Kidney glomerular epithelial cell (primary cell): ENCODE results near the gene MAGEA10.
"Not testable (repeated sequence)": the region's sequence is repeated elsewhere in the genome, so short reads cannot be mapped to it uniquely, and the experiment has no call there.

Experiments
- DNase-seq: peaks from one replicate; lab custom pipeline; 2025; lab: John Stamatoyannopoulos, UW

Gene MAGEA10

DNA sequence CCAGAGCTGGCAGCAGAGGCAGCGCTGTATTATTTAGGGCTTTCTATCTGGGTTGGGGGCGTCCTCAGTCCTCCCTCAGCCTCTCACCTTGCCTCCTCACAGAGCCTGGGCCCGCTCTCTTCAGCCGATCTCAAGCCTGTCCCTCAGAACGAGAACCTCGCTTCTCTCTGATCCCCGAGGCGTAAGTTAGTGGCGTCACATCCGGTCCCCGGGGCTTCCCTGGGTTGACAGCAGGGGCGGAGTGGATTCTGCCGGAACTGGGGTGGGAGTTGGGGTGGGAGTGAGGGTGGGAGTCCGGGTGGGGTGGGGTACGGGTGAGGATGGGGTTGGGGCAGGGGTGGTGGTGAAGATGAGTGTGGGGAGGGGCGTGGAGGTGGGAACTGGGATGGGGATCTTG is at the start of gene MAGEA10:
Gene MAGEA10 (minus strand): TSS at position 190 of the 397 bp plus-strand sequence. CDS start 2,957 bp downstream, outside the sequence.
- no peak for DNase-seq

DNA sequence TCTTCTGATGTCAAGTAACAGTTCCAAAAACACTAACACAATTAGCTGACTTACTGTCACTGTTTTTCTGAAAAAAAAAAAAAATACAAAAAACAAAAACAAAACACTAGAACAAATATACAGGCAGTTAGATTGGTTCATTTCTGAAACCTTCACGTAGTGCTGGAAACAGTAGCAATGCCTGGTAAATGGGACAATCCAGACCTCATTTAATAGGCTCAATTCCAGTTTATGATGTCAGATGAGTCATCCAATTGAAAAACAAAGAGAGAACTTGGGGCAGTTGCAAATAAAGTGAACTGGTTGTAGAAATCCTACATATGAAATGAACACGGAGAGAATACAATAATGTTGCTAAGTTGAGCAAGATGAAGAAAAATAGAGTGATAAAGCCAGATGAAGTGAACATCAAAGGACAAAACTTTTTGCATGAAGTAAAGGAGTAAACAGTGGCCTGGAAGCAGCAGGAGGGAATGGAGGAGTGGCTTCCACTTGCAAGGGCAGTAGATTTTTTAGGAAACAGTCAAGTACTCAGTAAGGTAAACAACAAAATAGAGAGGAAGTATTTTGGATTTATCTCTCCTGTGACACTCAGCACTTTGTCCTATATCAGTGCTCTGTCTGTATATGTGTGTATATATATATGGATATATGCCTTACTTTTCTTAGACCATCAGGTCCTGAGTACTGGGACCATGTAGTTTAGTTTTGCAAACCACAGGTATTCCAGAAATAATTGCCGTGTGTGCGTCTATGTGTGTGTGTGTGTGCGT is 39.3 kb upstream of the MAGEA10 start:
- no peak for DNase-seq

DNA sequence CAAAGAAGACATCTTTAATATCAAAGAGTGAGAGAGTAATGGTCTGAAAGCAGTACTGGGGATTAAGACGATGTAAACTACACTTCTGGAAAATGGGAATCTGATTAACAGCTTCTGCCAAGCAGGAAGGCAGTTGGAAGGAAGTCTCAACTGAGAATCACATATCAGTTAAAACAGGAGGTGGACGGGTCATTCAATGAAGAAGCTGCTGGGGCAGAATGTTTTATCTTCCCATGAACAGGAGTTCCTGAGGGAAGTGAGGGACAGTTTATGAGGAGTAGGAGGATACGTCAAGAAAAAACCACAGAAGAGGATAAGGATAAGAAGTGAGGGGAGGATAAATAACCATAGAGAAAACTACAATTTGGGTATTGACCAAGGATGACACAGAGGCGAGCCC is 38.7 kb upstream of the MAGEA10 start:
- no peak for DNase-seq

DNA sequence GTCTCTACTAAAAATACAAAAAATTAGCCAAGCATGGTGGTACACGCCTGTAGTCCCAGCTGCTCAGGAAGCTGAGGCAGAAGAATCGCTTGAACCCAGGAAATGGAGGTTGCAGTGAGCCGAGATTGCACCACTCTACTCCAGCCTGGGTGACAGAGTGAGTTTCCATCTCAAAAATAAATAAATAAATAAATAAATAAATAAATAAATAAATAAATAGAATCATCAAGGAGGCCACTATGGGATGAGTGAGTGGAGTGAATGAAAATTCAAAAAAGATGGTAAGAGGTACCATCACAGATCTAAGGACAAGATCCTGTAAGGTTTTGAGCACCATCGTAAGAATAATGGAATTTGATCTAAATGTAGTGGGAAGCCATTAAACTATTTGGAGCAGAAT is 37.5 kb upstream of the MAGEA10 start:
- not testable (repeated sequence) for DNase-seq

DNA sequence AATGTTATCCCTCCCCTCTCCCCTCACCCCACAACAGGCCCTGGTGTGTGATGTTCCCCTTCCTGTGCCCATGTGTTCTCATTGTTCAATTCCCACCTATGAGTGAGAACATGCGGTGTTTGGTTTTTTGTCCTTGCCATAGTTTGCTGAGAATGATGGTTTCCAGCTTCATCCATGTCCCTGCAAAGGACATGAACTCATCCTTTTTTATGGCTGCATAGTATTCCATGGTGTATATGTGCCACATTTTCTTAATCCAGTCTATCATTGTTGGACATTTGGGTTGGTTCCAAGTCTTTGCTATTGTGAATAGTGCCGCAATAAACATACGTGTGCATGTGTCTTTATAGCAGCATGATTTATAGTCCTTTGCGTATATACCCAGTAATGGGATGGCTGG is 35.5 kb upstream of the MAGEA10 start:
- DNase-seq, result not testable (repeated sequence)

DNA sequence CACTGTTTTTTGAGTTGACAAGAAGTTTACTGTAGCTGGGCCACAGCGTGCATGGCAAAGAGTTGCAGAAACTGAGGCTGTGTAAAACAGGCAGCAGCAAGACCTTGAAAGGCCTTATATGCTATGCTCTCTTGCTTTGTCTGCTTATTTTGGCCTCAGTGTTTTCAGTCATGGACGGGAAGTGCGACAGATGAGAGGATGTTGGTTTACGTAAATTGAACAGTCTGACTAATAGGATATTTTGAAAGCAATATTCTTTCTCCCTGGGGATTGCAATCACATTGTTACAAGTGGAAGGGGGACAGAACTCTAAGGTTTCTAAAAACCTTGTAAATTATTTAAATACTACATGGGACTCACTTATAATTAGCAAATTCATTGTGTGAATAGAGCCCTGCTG is 32.2 kb upstream of the MAGEA10 start:
- DNase-seq, result no peak

DNA sequence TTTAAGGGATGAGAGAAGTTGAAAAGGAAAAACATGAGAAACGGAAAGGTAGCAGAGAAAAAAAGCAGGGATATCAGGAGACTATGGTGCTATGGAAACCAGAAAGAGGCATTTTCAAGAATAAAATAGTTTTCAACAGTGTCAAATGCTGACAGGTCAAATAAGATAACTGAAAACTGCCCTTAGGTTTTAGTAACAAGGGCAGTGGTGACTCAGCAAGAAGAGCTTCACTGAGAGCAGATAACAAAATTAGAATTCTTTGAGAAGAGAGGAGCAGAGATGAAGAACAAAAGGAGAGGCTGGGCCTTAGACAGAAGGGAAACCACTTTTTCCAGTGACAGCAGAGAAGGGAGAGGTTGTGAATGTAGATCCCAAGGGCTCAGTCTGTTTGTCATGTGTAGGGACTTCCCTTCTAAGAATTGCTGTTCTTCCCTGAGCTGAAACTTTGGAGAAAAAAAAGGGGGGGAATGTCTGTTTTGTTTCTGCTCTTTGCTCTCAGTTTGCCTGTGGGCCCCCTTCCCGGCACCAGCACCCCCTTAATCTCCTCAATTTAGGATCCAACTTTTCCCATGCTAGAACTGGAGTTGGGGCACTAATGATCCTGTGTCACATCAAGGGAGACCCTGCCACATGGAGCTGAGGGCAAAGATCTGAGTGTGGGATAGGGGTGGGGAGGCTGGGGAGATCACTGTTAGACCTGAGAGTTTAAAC is 26.8 kb upstream of the MAGEA10 start:
- no peak for DNase-seq

DNA sequence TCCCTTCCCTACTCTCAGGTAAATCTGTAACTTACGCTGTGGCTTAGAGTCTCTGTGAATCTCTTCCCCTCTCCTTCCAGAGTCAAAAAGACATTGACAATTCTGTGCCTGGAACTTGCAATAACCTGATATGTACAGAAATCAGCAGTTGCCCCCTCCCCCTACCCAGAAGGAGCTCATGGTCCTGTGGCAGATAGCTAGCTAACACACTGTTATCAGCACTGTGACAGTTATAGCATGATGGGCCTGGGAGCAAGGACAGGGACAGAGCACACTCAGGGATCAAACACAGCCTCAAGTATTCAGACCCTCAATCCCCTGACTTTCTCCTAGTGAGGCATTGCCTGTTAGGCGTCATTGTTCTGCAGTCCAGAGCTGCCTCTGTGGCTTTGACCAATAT is 18.7 kb upstream of the MAGEA10 start:
- no peak for DNase-seq

DNA sequence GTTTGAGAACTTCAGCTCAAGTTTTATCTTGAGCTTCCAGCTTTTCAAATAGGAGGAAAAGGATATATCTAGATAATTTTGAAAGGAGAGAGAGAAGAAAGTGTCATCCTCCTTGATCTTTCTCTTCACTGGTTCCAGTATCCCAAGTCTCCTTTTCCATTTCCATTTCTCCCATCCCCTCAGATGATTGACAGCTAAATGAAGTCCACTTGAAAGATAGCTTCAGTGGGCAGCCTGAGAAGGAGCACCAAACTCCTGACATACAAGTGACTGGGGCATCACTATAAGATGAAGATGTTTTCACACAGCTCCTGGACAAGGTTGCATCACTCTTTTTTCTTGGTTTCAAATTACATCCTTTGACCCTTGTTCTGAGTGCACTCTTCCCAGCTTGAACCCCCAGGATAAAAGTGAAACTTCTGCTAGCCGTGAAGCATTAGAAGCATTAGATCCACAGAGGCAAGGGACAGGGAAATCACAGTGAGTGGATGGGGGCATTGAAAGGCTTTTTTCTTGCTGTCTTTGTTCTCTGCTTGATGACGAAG is 17.5 kb upstream of the MAGEA10 start:
- no peak for DNase-seq

DNA sequence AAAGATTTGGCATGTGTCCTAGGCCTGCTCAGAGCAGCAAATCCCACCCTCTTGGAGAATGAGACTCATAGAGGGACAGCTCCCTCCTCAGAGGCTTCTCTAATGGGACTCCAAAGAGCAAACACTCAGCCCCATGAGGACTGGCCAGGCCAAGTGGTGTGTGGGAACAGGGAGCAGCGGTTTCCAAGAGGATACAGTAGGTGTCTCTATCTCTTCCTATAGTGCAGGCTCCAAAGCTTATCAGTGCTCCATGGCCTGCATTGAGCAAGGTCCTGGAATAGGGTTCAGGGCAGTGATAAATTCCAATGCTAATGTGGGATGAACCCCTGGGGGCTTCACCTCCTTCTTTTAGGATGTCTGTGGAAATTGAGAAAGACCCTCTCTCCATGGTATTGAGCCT is 15.7 kb upstream of the MAGEA10 start:
- DNase-seq, result no peak

DNA sequence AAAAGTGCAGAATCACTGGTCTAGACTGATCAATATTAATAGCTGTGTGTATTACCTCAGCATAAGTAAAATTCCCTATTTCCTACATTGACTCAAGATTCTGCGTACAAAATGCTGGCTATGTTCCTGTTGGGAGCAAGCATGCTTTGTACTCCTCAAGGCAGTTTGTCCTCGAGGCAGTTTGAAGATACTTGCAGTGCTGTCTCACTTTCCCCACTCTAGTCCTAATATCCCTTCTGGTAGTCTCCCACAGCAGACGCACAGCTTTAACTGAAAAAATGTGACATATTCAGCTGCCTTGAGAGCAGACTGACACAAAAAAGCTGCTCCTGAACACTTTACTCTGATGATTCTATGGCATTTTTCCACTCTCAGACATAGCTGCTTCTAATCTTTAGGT is 12.9 kb upstream of the MAGEA10 start:
- no peak for DNase-seq

DNA sequence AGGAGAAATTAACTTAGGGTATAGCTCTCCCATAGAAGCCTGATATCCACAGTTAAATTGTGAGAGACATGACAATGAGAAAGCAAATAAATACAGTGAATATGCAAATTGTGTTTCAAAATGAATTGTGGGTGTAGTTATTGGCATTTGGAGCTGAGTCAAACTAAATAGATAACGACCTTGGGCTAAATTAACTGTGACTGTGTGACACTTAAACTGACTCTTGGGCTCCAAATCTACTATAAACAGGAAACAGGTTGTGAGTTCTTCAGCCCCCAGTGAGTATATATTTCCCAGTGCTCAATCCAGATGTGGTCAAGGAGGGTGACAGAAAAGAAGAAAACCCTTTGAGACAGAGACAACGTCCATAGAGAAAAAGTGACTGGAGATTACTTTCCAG is 11.3 kb upstream of the MAGEA10 start:
- DNase-seq, result no peak

DNA sequence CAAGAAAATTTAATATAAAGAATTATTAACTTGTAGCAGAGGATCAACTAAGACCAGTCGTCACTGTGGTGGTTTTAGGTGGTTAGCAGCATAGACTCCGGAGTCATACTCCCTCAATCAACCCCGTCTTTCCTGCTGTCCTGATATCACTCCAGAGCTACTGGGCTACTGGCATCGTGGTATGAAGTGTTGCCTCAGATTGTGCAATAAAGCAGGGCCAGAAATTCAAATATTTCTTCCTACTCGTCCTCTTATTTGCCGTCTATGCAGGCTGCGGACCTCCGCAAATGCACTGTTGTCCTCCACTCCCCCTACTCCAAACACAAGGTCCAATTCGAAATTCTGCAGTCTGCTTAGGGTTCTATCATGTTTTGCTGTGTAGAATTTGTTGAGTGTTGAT is 1.2 kb upstream of the MAGEA10 start:
- DNase-seq, result no peak

DNA sequence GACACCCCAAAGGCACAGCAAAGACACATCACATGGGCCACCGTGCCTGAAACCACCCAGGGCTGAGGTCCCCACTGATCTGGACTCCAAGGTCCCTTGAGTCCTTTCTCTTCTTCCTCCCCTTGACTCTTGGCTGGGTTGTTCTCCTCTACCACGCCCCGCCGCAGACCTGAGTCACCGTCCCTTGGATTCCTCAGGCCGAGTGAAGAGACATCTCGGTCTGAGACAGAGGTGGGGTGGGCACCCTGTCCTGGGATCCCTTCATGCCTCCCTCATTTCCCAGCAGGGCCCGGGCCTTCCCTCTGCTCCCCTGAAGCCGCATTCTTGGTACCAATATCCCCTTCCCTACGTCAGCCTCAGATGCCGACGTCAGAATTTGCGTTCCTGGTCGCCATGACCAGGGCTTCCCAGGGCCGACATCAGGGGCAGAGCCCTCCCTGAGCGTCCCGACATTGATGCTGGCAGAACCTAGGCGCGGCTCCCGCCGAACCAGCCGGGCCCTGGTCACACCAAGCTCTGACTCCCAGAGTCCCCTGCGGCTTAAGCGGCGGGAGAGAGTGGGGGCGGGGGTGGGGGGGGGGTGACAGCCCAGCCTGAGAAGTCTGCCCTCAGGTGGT is 498 bp downstream of the MAGEA10 start:
- DNase-seq, result no peak

DNA sequence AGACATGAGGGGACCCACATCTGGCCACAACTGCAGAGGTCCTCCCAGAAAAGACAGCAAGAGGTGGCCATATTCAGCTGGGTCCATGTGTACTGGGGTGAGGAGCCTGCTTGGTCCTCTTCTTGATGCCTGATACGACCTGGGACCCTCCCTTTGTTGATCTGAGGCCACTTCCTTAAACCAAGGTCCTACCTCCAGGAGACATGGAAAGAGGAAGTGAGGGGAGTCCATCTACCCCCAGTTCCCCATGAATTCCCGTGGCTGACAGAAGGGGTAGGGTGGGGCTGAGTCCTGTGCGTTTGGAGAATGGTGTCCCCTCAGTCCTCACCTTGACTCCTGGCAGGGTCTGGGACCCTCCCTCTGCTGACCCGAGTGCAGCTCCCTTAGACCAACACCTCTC is 2.1 kb downstream of the MAGEA10 start:
- DNase-seq, result no peak

DNA sequence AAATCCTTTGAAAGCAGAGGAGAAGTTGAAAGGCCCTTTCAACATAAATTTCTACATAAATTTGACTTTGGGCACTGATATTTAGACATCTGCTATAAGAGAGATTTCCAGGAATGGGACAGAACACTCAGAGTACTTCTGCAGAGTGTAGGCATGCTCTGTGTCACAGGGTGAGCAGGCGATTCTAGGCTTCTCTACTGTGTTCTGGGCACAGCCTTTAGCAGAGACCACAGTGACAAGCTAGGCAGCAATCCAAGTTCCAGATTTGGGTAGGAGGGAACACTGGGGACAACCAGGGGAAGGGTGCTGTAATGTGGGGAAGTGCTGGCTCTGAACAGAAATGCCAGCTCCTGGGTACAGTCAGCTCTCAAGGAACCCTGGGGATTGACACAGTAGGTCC is 6.9 kb downstream of the MAGEA10 start:
- DNase-seq, result no peak

DNA sequence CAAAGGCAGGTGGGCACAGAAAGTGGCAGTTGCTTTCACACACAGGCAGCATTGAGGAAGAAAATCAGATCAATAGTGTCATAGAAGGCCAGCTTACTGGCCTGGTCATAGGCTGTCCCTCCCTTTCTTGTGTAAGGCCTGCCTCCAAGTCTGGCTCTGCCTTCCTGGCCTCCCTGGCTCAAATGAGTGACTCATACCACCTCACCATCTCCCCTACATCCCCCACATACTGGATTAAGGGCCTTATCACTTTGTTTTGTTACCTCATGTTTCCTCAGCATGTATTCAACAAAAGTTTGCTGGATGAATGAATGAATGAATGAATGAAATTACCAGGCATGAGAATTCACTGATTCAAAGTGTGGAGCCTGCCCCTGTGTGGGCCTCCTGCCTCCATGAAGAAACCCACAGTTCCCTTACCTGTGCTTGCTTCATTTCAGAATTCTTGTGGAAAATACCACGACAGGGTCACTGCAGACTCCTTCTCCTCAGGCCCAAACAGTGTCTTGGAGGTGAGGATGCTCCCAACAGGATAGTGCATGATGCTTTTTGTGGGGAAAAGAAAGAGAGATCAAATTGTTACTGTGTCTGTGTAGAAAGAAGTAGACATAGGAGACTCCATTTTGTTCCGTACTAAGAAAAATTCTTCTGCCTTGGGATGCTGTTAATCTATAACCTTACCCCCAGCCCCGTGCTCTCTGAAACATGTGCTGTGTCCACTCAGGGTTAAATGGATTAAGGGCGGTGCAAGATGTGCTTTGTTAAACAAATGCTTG is 9.1 kb downstream of the MAGEA10 start:
- DNase-seq, result not testable (repeated sequence)

DNA sequence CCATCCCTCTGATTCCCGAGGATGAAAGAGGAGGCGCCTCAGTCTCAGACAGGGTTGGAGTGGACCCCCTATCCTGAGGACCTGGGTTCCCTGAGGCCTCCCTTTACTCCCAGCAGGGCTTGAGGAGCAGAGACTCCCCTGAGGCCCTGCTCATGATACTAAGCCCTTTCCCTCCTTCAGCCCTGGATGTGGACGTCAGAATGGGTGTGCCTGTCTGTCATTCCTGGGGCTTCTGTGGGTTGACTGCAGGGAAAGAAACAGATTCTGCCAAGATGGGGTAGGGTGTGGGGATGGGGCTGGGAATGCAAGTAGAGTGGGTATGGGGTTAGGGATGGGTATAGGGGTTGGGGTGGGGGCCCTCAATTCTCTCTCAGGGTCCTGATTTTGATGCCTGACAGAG is 21.1 kb downstream of the MAGEA10 start:
- DNase-seq, result no peak

DNA sequence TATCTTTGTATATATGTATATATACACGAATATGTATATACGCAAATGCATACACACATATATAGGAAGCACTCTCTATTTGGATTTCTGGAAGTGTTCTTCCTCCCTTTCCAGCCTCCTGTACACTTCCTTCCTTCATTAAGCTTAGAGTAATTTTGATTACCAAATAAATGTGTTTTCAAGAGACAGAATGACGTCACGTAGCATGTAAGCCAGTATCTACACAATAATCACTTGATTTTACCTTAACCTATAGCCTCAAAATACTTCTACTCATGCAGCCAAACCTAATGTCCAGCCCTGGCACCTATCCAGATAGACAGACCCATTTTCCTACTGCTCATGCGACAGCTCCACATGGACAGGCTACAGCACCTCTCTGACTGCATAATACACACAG is 29.9 kb downstream of the MAGEA10 start:
- no peak for DNase-seq

DNA sequence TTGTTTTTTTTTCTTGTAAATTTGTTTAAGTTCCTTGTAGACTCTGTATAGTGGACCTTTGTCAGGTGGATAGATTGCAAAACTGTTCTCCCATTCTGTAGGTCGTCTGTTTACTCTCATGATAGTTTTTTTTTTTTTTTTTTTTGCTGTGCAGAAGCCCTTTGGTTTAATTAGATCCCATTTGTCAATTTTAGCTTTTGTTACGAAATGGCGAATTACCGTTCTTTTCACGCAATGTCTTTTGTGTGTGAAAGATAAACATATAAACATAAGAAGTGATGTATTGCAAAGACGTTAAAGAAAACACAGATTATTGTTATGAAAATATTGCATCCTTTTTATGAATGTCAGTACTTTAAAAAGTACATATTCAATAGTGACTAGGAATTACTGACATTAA is 34.5 kb downstream of the MAGEA10 start:
- no peak for DNase-seq

DNA sequence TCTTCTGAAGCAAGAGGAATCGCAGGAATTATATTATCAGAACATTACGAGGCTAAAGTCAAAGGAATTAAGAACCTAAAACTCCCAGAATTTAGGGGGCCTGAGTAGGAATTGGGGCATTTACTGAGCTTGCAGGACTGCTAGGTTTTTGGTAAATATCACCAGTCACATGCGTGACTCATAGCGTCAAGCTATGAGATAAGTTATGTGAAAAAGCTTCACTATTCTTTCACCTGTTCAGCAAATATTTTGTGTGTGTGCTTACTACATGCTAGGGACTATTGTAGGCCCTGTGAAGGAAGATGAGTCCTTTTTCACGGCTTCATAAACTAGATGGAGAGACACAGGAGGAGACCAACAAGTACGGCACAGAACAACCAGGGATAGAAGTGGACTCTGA is 52.2 kb downstream of the MAGEA10 start:
- DNase-seq, result no peak
